ENCODE measurements around the gene DDRGK1. TPM values are rescaled to one million over a fixed set of nuclear protein-coding genes. Genes with fewer than 3 reads are reported as not detected.
"Not testable (repeated sequence)": the region's sequence is repeated elsewhere in the genome, so short reads cannot be mapped to it uniquely, and the experiment has no call there.

DDRGK1 gene
- total RNA-seq, 2 donors from 2014 or later, result 43.8 to 48.0 TPM

GRCh38 chr20:3157817-3158216, 46.7 kb downstream of the DDRGK1 start:
- no peak for DNase-seq (ENCODE audit: low spot score)
- H3K4me1 ChIP-seq, result peaks cover 0 to 38% of the 10 kb centered on the region in 2 donors
- no peak overlapping the region for H3K27ac ChIP-seq
- peak overlapping the region in 1 of 2 donors; percentile 88 for H3K4me3 ChIP-seq
- H3K27me3 ChIP-seq, result no peaks in the 10 kb centered on the region
- no peak for TF ChIP-seq CTCF (IDR thresholded peaks at IDR 0.05)
- H3K9me3 ChIP-seq, result no peaks in the 10 kb centered on the region
- peaks cover 3% of the 10 kb centered on the region for H3K36me3 ChIP-seq

- H3K27me3 ChIP-seq, result no peaks in the 10 kb centered on the region
- H3K4me3 ChIP-seq, result no peak overlapping the region
- H3K9me3 ChIP-seq, result no peaks in the 10 kb centered on the region
- H3K36me3 ChIP-seq, result peaks cover 3% of the 10 kb centered on the region
- H3K4me1 ChIP-seq, result peaks cover 0 to 46% of the 10 kb centered on the region in 2 donors
- DNase-seq (ENCODE audit: low spot score), result no peak
- TF ChIP-seq CTCF (IDR thresholded peaks at IDR 0.05), result no peak
- no peak overlapping the region for H3K27ac ChIP-seq
Observed at GRCh38 chr20:3156811-3157619, 47.5 kb downstream of the DDRGK1 start.

GRCh38 chr20:3152057-3152644, 52.3 kb downstream of the DDRGK1 start:
- H3K4me3 ChIP-seq; H3K27me3 ChIP-seq; H3K9me3 ChIP-seq; DNase-seq (ENCODE audit: low spot score): not testable (repeated sequence)
- Histone ChIP-seq H3K4me1 (peaks cover 0 to 43% of the 10 kb centered on the region in 2 donors), H3K27ac (peak overlapping the region; percentile 20 to 38), H3K36me3 (peaks cover 21% of the 10 kb centered on the region)

GRCh38 chr20:3150908-3151307, 53.6 kb downstream of the DDRGK1 start:
- peaks cover 27% of the 10 kb centered on the region for H3K36me3 ChIP-seq
- H3K27me3 ChIP-seq, result no peaks in the 10 kb centered on the region
- TF ChIP-seq CTCF (IDR thresholded peaks at IDR 0.05), result no peak
- peaks cover 0 to 36% of the 10 kb centered on the region in 2 donors for H3K4me1 ChIP-seq
- no peak overlapping the region for H3K4me3 ChIP-seq
- no peak overlapping the region for H3K27ac ChIP-seq
- no peak for DNase-seq (ENCODE audit: low spot score)
- no peaks in the 10 kb centered on the region for H3K9me3 ChIP-seq

GRCh38 chr20:3146732-3147341, 57.6 kb downstream of the DDRGK1 start:
- peaks cover 0 to 19% of the 10 kb centered on the region in 2 donors for H3K4me1 ChIP-seq
- TF ChIP-seq CTCF (IDR thresholded peaks at IDR 0.05), result no peak
- H3K4me3 ChIP-seq, result no peak overlapping the region
- no peaks in the 10 kb centered on the region for H3K27me3 ChIP-seq
- H3K36me3 ChIP-seq, result peaks cover 24% of the 10 kb centered on the region
- DNase-seq (ENCODE audit: low spot score), result no peak
- no peak overlapping the region for H3K27ac ChIP-seq
- H3K9me3 ChIP-seq, result no peaks in the 10 kb centered on the region

- no peaks in the 10 kb centered on the region for H3K9me3 ChIP-seq
- H3K36me3 ChIP-seq, result peaks cover 1% of the 10 kb centered on the region
- no peak for TF ChIP-seq CTCF (IDR thresholded peaks at IDR 0.05)
- no peak for DNase-seq (ENCODE audit: low spot score)
- H3K4me1 ChIP-seq, result no peaks in the 10 kb centered on the region
- no peak overlapping the region for H3K4me3 ChIP-seq
- H3K27me3 ChIP-seq, result no peaks in the 10 kb centered on the region
- no peak overlapping the region for H3K27ac ChIP-seq
Observed at GRCh38 chr20:3141757-3142156, 62.7 kb downstream of the DDRGK1 start.
